Mesodermal cell (in vitro differentiated cells): ENCODE measurements around the gene LRP1B.

ENCODE experiments used
- H3K27ac ChIP-seq: 2 replicates; pipeline ENCODE4 v1.7.0; 2013; ENCODE audit warnings: mild to moderate bottlenecking, low read depth, low read length, moderate library complexity; ENCODE audit not compliant: severe bottlenecking
- H3K36me3 ChIP-seq: 2 replicates; pipeline ENCODE4 v1.7.1; 2013; ENCODE audit warnings: mild to moderate bottlenecking, low read length, moderate library complexity; ENCODE audit not compliant: control insufficient read depth, insufficient read depth
- H3K4me1 ChIP-seq: one replicate; pipeline ENCODE4 v1.7.1; 2013; ENCODE audit warnings: mild to moderate bottlenecking, low read length; ENCODE audit not compliant: insufficient read depth, control insufficient read depth, poor library complexity, severe bottlenecking
- H3K4me3 ChIP-seq: 2 replicates; pipeline ENCODE4 v1.7.0; 2013; ENCODE audit warnings: low read length, control low read depth, mild to moderate bottlenecking; ENCODE audit not compliant: insufficient read depth, poor library complexity, severe bottlenecking; ENCODE audit errors: extremely low read depth
- H3K9me3 ChIP-seq: 2 replicates; pipeline ENCODE4 v1.7.1; 2013; ENCODE audit warnings: mild to moderate bottlenecking, low read length, moderate library complexity; ENCODE audit not compliant: control insufficient read depth
- WGBS, 2 experiments: methylation state at CpG; one replicate each; pipeline ENCODE4 v1.1.5; 2013; ENCODE audit warnings: missing lambda C conversion rate in 2 of 2; ENCODE audit not compliant: insufficient coverage in 2 of 2; 5-methylcytosine and 5-hydroxymethylcytosine counted together

LRP1B gene

GRCh38 chr2:140814141-140814540 is 1316.7 kb downstream of the LRP1B start:
- Histone ChIP-seq H3K4me3 (no peak overlapping the region), H3K9me3 (no peaks in the 10 kb centered on the region), H3K36me3 (no peaks in the 10 kb centered on the region), H3K27ac (no peak overlapping the region), H3K4me1 (no peaks in the 10 kb centered on the region)
- 100% methylated on average over 1 of the region's 3 CpGs; no CpG with 5 or more reads in 1 of the 2 experiments for WGBS, 2 experiments

- Histone ChIP-seq H3K36me3 (no peaks in the 10 kb centered on the region), H3K9me3 (no peaks in the 10 kb centered on the region), H3K4me3 (no peak overlapping the region), H3K27ac (no peak overlapping the region), H3K4me1 (no peaks in the 10 kb centered on the region)
- whole genome bisulfite sequencing, 2 experiments = 89% methylated on average over 1 of the region's 1 CpG; no CpG with 5 or more reads in 1 of the 2 experiments
Observed at GRCh38 chr2:140808820-140809219, 1322.0 kb downstream of the LRP1B start.

GRCh38 chr2:140808211-140808610 is 1322.6 kb downstream of the LRP1B start:
- 100% methylated on average over 1 of the region's 1 CpG; no CpG with 5 or more reads in 1 of the 2 experiments for WGBS, 2 experiments
- Histone ChIP-seq H3K27ac (no peak overlapping the region), H3K9me3 (no peaks in the 10 kb centered on the region), H3K4me3 (no peak overlapping the region), H3K4me1 (no peaks in the 10 kb centered on the region), H3K36me3 (no peaks in the 10 kb centered on the region)

GRCh38 chr2:140804700-140805260 is 1326.0 kb downstream of the LRP1B start:
- H3K4me3 ChIP-seq = no peak overlapping the region
- H3K9me3 ChIP-seq = no peaks in the 10 kb centered on the region
- no peaks in the 10 kb centered on the region for H3K4me1 ChIP-seq
- H3K27ac ChIP-seq = no peak overlapping the region
- no CpG with 5 or more reads among the region's 1 CpG for WGBS, 2 experiments
- H3K36me3 ChIP-seq = no peaks in the 10 kb centered on the region

- Histone ChIP-seq H3K36me3 (no peaks in the 10 kb centered on the region), H3K4me3 (no peak overlapping the region), H3K4me1 (no peaks in the 10 kb centered on the region), H3K27ac (no peak overlapping the region), H3K9me3 (no peaks in the 10 kb centered on the region)
- 65 to 100% methylated on average over 1 to 2 of the region's 3 CpGs for WGBS, 2 experiments
Observed at GRCh38 chr2:140801311-140801710, 1329.5 kb downstream of the LRP1B start.

GRCh38 chr2:140797718-140798117 is 1333.1 kb downstream of the LRP1B start:
- H3K27ac ChIP-seq = no peak overlapping the region
- H3K4me3 ChIP-seq = no peak overlapping the region
- WGBS, 2 experiments = 84 to 85% methylated on average over 4 of the region's 4 CpGs
- H3K4me1 ChIP-seq = no peaks in the 10 kb centered on the region
- no peaks in the 10 kb centered on the region for H3K36me3 ChIP-seq
- no peaks in the 10 kb centered on the region for H3K9me3 ChIP-seq

GRCh38 chr2:140791802-140792201 is 1339.0 kb downstream of the LRP1B start:
- Histone ChIP-seq H3K4me1 (no peaks in the 10 kb centered on the region), H3K27ac (no peak overlapping the region), H3K36me3 (no peaks in the 10 kb centered on the region), H3K9me3 (no peaks in the 10 kb centered on the region), H3K4me3 (no peak overlapping the region)
- 100% methylated on average over 1 to 2 of the region's 2 CpGs for WGBS, 2 experiments

- Histone ChIP-seq H3K27ac (no peak overlapping the region), H3K4me1 (no peaks in the 10 kb centered on the region), H3K4me3 (no peak overlapping the region), H3K9me3 (no peaks in the 10 kb centered on the region), H3K36me3 (no peaks in the 10 kb centered on the region)
- 52 to 68% methylated on average over 2 of the region's 2 CpGs for WGBS, 2 experiments
Observed at GRCh38 chr2:140786585-140786984, 1344.2 kb downstream of the LRP1B start.

- Histone ChIP-seq H3K4me1 (no peaks in the 10 kb centered on the region), H3K4me3 (no peak overlapping the region), H3K36me3 (no peaks in the 10 kb centered on the region), H3K9me3 (no peaks in the 10 kb centered on the region), H3K27ac (no peak overlapping the region)
Observed at GRCh38 chr2:140775411-140775810, 1355.4 kb downstream of the LRP1B start.

GRCh38 chr2:140770645-140771044 is 1360.2 kb downstream of the LRP1B start:
- H3K4me3 ChIP-seq = no peak overlapping the region
- H3K9me3 ChIP-seq = no peaks in the 10 kb centered on the region
- no peaks in the 10 kb centered on the region for H3K36me3 ChIP-seq
- WGBS, 2 experiments = no CpG with 5 or more reads among the region's 1 CpG
- no peaks in the 10 kb centered on the region for H3K4me1 ChIP-seq
- no peak overlapping the region for H3K27ac ChIP-seq

- Histone ChIP-seq H3K27ac (no peak overlapping the region), H3K4me1 (no peaks in the 10 kb centered on the region), H3K4me3 (no peak overlapping the region), H3K36me3 (no peaks in the 10 kb centered on the region), H3K9me3 (no peaks in the 10 kb centered on the region)
- WGBS, 2 experiments = 71 to 80% methylated on average over 1 of the region's 2 CpGs
Observed at GRCh38 chr2:140761807-140762206, 1369.0 kb downstream of the LRP1B start.
